Esophagus squamous epithelium (tissue), 5 donors: Measurements from ENCODE around the gene RDH13. TPM values are rescaled to one million over a fixed set of nuclear protein-coding genes. Genes with fewer than 3 reads are reported as not detected.

Source experiments
- DNase-seq: peaks from one replicate; lab custom pipeline; 2025; lab: John Stamatoyannopoulos, UW
- H3K27ac ChIP-seq, 4 donors: fragments of 200-600 bp; sonication (generic); one replicate each; pipeline ENCODE4 v1.5.1; 2016 to 2019; ENCODE audit warnings: mild to moderate bottlenecking in 1 of 4
- H3K27me3 ChIP-seq, 4 donors: fragments of 200-600 bp; sonication (generic); 1 replicate in 3 of 4; 2 replicates in 1 of 4; pipeline versions ENCODE4 v1.5.1 to v1.6.0; 2017 to 2021; ENCODE audit warnings: antibody characterized with exemption in 1 of 4
- H3K36me3 ChIP-seq, 3 donors: fragments of 200-600 bp; sonication (generic); one replicate each; pipeline ENCODE4 v1.5.1; 2016 to 2019
- H3K4me1 ChIP-seq, 3 donors: fragments of 200-600 bp; sonication (generic); one replicate each; pipeline ENCODE4 v1.5.1; 2017 to 2019
- H3K4me3 ChIP-seq, 4 donors: fragments of 200-600 bp; sonication (generic); 1 replicate in 3 of 4; 2 replicates in 1 of 4; pipeline ENCODE4 v1.5.1; 2016 to 2019; ENCODE audit warnings: mild to moderate bottlenecking in 2 of 4, moderate library complexity in 1 of 4
- H3K9me3 ChIP-seq, 3 donors: fragments of 200-600 bp; sonication (generic); one replicate each; pipeline ENCODE4 v1.5.1; 2016 to 2019
- POLR2A ChIP-seq, 4 donors: fragments of 450-650 bp; IDR thresholded peaks; one replicate each; pipeline ENCODE4 v1.6.1; 2017; ENCODE audit warnings: antibody characterized with exemption in 4 of 4, mild to moderate bottlenecking in 4 of 4, moderate library complexity in 3 of 4
- WGBS, 2 donors: methylation state at CpG; one replicate each; pipeline ENCODE4 v1.1.5; 2018; 5-methylcytosine and 5-hydroxymethylcytosine counted together
- intact Hi-C: fragments of 100-400 bp; cut with DNase I; formaldehyde crosslinking; loops from one replicate; pipeline ENCODE4 v1.15.0; 2022
- total RNA-seq, 4 donors: library from RNA; depleted of rRNA; stranded (reverse); fragments of >200 nt; gene quantifications; one replicate each; pipeline ENCODE4 v1.1.0, GENCODE V29; 2016
- TF ChIP-seq, protein P1 (sequence below), 6 experiments: fragments of 450-650 bp in 4 of 6; fragments of 200-600 bp in 2 of 6; sonication (generic) in 2 of 6; IDR thresholded peaks; one replicate each; pipeline ENCODE4 v1.5.1; 2016 to 2019; ENCODE audit warnings: antibody characterized with exemption in 6 of 6, mild to moderate bottlenecking in 4 of 6, moderate library complexity in 4 of 6
- donor health status: DM: yes; HTN: yes; CAD: no.

RDH13 gene
- total RNA-seq, 4 donors from 2014 or later, result 32.2 to 68.0 (median 41.4) TPM

DNA sequence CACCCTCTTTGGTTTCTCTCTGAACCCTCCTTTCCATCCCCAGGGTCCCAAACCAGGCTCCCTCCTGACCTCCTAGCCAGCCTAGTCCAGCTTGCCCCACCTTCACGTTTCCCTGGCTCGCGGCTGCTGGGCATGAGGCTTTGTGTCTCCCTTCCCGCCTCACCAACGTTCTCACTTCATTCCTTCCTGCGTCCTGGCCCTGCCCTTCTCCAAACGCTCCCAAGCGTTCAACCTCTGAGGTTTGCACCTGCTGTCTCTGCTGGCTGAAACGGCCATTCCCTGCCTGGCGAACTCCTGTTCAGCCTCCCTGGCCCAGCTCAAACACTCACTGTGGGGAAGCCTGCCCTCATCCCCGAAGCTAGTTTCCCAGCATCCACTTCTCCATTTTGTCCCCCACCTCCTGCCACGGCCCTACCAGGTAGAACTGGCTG lies 25.1 kb upstream of the RDH13 start:
- Histone ChIP-seq H3K9me3 (no peaks in the 10 kb centered on the region), H3K27me3 (peaks cover 0 to 43% (median 4%) of the 10 kb centered on the region in 4 donors), H3K4me1 (peaks cover 18 to 38% (median 20%) of the 10 kb centered on the region in 3 donors), H3K4me3 (peak overlapping the region in 2 of 4 donors; percentile 51 to 69), H3K27ac (peak overlapping the region in 3 of 4 donors; percentile 52 to 59 (median 55)), H3K36me3 (peaks cover 10 to 47% (median 17%) of the 10 kb centered on the region in 3 donors)
- intact Hi-C loops, result no loop called here
- 55 to 63% methylated on average over 12 of the region's 12 CpGs for WGBS, 2 donors
- TF ChIP-seq, protein P1, sequence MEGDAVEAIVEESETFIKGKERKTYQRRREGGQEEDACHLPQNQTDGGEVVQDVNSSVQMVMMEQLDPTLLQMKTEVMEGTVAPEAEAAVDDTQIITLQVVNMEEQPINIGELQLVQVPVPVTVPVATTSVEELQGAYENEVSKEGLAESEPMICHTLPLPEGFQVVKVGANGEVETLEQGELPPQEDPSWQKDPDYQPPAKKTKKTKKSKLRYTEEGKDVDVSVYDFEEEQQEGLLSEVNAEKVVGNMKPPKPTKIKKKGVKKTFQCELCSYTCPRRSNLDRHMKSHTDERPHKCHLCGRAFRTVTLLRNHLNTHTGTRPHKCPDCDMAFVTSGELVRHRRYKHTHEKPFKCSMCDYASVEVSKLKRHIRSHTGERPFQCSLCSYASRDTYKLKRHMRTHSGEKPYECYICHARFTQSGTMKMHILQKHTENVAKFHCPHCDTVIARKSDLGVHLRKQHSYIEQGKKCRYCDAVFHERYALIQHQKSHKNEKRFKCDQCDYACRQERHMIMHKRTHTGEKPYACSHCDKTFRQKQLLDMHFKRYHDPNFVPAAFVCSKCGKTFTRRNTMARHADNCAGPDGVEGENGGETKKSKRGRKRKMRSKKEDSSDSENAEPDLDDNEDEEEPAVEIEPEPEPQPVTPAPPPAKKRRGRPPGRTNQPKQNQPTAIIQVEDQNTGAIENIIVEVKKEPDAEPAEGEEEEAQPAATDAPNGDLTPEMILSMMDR (IDR thresholded peaks at IDR 0.05), result no peak
- no peak for TF ChIP-seq POLR2A (IDR thresholded peaks at IDR 0.05)
- DNase-seq, result no peak

DNA sequence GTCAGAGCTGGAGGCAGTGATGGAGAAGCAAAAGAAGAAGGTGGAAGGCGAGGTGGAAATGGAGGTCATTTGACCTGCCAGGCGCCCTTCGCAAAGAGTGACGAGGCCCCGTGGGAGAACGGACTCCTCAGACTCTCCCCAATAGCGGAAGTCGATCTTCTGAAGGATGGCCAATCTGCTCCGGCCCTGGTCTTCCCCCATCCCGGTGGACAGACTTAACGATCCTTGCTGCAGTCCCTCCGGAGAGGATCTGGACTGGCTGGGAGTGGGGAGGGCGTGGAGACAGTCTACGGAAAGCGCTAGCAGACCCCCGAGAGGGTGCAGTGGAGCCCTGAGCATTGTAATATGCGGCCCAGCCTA lies 24.6 kb upstream of the RDH13 start:
- Histone ChIP-seq H3K9me3 (no peaks in the 10 kb centered on the region), H3K4me3 (peak overlapping the region; percentile 24 to 69 (median 41)), H3K4me1 (peaks cover 18 to 40% (median 20%) of the 10 kb centered on the region in 3 donors), H3K36me3 (peaks cover 5 to 41% (median 12%) of the 10 kb centered on the region in 3 donors), H3K27ac (peak overlapping the region in 3 of 4 donors; percentile 52 to 59 (median 55)), H3K27me3 (peaks cover 0 to 48% (median 8%) of the 10 kb centered on the region in 4 donors)
- TF ChIP-seq POLR2A (IDR thresholded peaks at IDR 0.05), result no peak
- TF ChIP-seq, protein P1 (IDR thresholded peaks at IDR 0.05), result no peak
- intact Hi-C loops, result no loop called here
- 34% methylated on average over 12 to 15 of the region's 17 CpGs for WGBS, 2 donors
- DNase-seq, result no peak

DNA sequence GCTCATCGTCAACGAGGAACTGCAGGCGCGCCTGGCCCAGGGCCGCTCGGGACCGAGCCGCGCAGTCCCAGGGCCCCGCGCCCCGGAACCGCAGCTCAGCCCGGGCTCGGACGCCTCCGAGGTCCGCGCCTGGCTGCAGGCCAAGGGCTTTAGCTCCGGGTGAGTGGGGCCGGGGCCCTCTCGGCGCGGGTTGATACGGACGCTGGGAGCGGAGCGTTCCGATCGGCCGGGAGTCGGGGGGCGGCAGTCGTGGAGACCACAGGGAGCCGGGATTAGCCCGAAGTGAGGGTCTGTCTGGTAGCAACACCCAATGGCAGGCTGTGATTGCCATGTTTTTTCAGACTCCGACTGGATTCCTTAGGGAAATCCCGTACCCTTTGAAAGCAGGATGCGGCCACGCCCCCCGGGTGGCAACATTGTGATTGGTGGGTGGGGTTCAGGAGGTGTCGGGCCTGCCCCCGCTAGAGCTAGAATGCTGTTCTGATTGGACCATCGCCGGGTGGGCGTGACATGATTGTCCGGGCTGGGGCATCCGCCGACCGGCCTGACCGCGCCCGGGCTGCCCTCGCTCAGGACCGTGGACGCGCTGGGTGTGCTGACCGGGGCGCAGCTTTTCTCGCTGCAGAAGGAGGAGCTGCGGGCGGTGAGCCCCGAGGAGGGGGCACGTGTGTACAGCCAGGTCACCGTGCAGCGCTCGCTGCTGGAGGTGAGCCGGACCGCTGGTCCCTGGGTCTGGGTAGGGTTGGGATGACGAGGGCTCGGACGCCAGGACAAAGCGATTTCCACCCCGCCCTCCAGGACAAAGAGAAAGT lies 24.0 kb upstream of the RDH13 start:
- 9 to 13% methylated on average over 8 to 20 of the region's 74 CpGs for WGBS, 2 donors
- TF ChIP-seq POLR2A (IDR thresholded peaks at IDR 0.05), result no peak
- TF ChIP-seq, protein P1 (IDR thresholded peaks at IDR 0.05), result no peak
- H3K9me3 ChIP-seq, result no peaks in the 10 kb centered on the region
- intact Hi-C loops, result no loop called here
- peak overlapping the region; percentile 29 to 59 (median 54) for H3K27ac ChIP-seq
- DNase-seq, result no peak
- peaks cover 0 to 36% (median 6%) of the 10 kb centered on the region in 3 donors for H3K36me3 ChIP-seq
- H3K27me3 ChIP-seq, result peaks cover 0 to 54% (median 14%) of the 10 kb centered on the region in 4 donors
- H3K4me3 ChIP-seq, result peak overlapping the region; percentile 24 to 69 (median 41)
- H3K4me1 ChIP-seq, result peaks cover 22 to 46% (median 24%) of the 10 kb centered on the region in 3 donors

DNA sequence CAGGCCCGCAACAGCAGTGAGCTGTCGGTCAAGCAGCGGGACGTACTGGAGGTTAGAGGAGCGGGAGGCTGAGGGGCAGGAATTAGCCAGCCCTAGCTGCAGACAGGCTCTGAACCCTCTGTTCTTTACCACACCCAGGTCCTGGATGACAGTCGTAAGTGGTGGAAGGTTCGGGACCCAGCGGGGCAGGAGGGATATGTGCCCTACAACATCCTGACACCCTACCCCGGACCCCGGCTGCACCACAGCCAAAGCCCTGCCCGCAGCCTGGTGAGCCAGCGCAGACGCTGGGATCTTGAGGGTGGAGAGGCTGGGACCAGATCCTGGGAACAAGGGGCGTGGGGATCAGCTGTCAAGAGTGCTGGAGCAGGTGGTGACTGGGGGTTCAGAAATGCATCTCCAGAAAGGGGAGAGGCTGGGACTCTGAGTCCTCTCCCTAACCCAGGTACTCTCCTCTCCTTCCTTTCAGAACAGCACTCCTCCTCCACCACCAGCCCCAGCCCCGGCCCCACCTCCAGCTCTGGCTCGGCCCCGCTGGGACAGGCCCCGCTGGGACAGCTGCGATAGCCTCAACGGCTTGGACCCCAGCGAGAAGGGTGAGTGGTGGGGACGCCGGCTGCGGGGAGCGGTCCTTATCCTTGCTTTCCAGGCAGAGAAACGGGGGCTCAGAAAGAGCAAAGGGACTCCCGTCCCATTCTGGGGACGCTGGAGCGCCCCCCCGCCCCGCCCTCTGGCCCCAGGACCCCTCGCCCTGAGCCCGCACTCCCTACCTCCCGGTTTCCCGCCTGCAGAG lies 23.2 kb upstream of the RDH13 start:
- 45% methylated on average over 4 of the region's 35 CpGs; no CpG with 5 or more reads in 1 of the 2 donors for WGBS, 2 donors
- DNase-seq, result no peak
- H3K27me3 ChIP-seq, result peaks cover 0 to 62% (median 20%) of the 10 kb centered on the region in 4 donors
- H3K4me1 ChIP-seq, result peaks cover 30 to 54% (median 33%) of the 10 kb centered on the region in 3 donors
- peak overlapping the region; percentile 29 to 59 (median 52) for H3K27ac ChIP-seq
- TF ChIP-seq, protein P1 (IDR thresholded peaks at IDR 0.05), result no peak
- TF ChIP-seq POLR2A (IDR thresholded peaks at IDR 0.05), result no peak
- intact Hi-C loops, result no loop called here
- peaks cover 0 to 27% (median 0%) of the 10 kb centered on the region in 3 donors for H3K36me3 ChIP-seq
- peak overlapping the region; percentile 24 to 69 (median 41) for H3K4me3 ChIP-seq
- H3K9me3 ChIP-seq, result no peaks in the 10 kb centered on the region
